HepG2 (cell line): ENCODE data around the gene HMGB3. TPM values are rescaled to one million over a fixed set of nuclear protein-coding genes. Genes with fewer than 3 reads are reported as not detected.

Experiments used
- ATAC-seq: fragments of 200-7000 bp; cut with Tn5 transposase; 3 replicates; pipeline ENCODE4 v1.9.1; 2020; ENCODE audit warnings: mild to moderate bottlenecking, moderate library complexity
- BruUV-seq: library from RNA; stranded (reverse); fragments of 400-500 nt; replicated peaks from 2 replicates; lab custom pipeline; 2021; lab: Mats Ljungman, UMichigan
- CTCF ChIA-PET: fragments of 300-600 bp; formaldehyde crosslinking; extraction: SDS; loops from one replicate; lab custom pipeline; 2021; ENCODE audit warnings: low total read pairs, inconsistent platforms, low intra/inter-chr PET ratio; lab: Yijun Ruan, JAX
- POLR2A ChIA-PET: fragments of 350-600 bp; sonication (Branson Sonifier 250); formaldehyde crosslinking; loops from one replicate; lab custom pipeline; 2020; ENCODE audit warnings: antibody characterized with exemption, inconsistent platforms; lab: Yijun Ruan, JAX
- DNase-seq: peaks from one replicate; pipeline ENCODE4 v3.0.0-alpha.2; 2015; ENCODE audit warnings: low spot score
- FAIRE-seq: peaks from 3 replicates; lab custom pipeline; 2011; peaks lifted over from hg19 to GRCh38; lab: Jason Lieb, UNC
- H2AFZ ChIP-seq: one replicate; pipeline ENCODE4 v1.6.1; 2011; ENCODE audit warnings: low read length, inconsistent platforms
- H3K27ac ChIP-seq: fragments of 300-600 bp; 3 replicates; pipeline ENCODE4 v1.8.0; 2011; ENCODE audit warnings: mixed run types, mild to moderate bottlenecking, mixed read lengths, low read length, inconsistent platforms; ENCODE audit not compliant: insufficient read depth; ENCODE audit errors: extremely low read length
- H3K27me3 ChIP-seq, 2 experiments: fragments of 200-600 bp in 1 of 2; 2 replicates in 1 of 2; 3 replicates in 1 of 2; pipeline versions ENCODE4 v1.6.0 to v1.8.0; 2011; ENCODE audit warnings: low read length in 2 of 2, mild to moderate bottlenecking in 2 of 2, moderate library complexity in 2 of 2, inconsistent platforms in 1 of 2; ENCODE audit not compliant: insufficient read depth in 2 of 2, control insufficient read depth in 1 of 2
- H3K36me3 ChIP-seq, 2 experiments: fragments of 200-600 bp in 1 of 2; replicated peaks in 1 of 2; 2 replicates in 1 of 2; 3 replicates in 1 of 2; pipeline versions ENCODE4 v1.5.1 to v1.8.0; 2011; ENCODE audit warnings: low read length in 2 of 2, inconsistent platforms in 1 of 2; ENCODE audit not compliant: insufficient read depth in 2 of 2, control insufficient read depth in 1 of 2
- H3K4me1 ChIP-seq: 2 replicates; pipeline ENCODE4 v1.5.1; 2012; ENCODE audit warnings: low read length, inconsistent platforms; ENCODE audit not compliant: insufficient read depth
- H3K4me2 ChIP-seq: 2 replicates; pipeline ENCODE4 v1.6.0; 2011; ENCODE audit warnings: low read depth, low read length, inconsistent platforms
- H3K4me3 ChIP-seq, 3 experiments: fragments of 200-600 bp in 1 of 3; sonication (generic), shearing (Covaris generic) in 1 of 3; replicated peaks in 1 of 3; 2 replicates each; pipeline ENCODE4 v1.5.1; 2011 to 2016; ENCODE audit warnings: low read length in 3 of 3, inconsistent platforms in 2 of 3, low read depth in 2 of 3, mild to moderate bottlenecking in 2 of 3, control low read depth in 1 of 3, mixed read lengths in 1 of 3; ENCODE audit not compliant: insufficient read depth in 1 of 3
- H3K79me2 ChIP-seq: one replicate; pipeline ENCODE4 v1.6.1; 2011; ENCODE audit warnings: low read length, inconsistent platforms; ENCODE audit not compliant: insufficient read depth
- H3K9ac ChIP-seq: 2 replicates; pipeline ENCODE4 v1.6.0; 2011; ENCODE audit warnings: mild to moderate bottlenecking, low read depth, low read length, inconsistent platforms; ENCODE audit not compliant: insufficient read depth
- H3K9me3 ChIP-seq: 2 replicates; pipeline ENCODE4 v1.5.1; 2012; ENCODE audit warnings: mild to moderate bottlenecking, low read length
- H4K20me1 ChIP-seq: 2 replicates; pipeline ENCODE4 v1.6.0; 2011; ENCODE audit warnings: inconsistent platforms, mild to moderate bottlenecking, low read length, moderate library complexity; ENCODE audit not compliant: insufficient read depth
- CREM ChIP-seq, 2 experiments: sonication (generic) in 1 of 2; formaldehyde crosslinking in 1 of 2; IDR thresholded peaks; 2 replicates each; pipeline versions ENCODE4 v1.4.0 to v1.6.1; 2016 to 2020; ENCODE audit warnings: antibody characterized with exemption in 1 of 2, mild to moderate bottlenecking in 1 of 2, missing genetic modification reagents in 1 of 2
- GABPB1 ChIP-seq: IDR thresholded peaks from 2 replicates; pipeline ENCODE4 v1.6.1; 2016; ENCODE audit warnings: mild to moderate bottlenecking, missing genetic modification reagents, moderate library complexity, missing compliant biosample characterization
- PRDM15 ChIP-seq: sonication (generic); formaldehyde crosslinking; IDR thresholded peaks from 2 replicates; pipeline ENCODE4 v1.4.0; 2020; ENCODE audit warnings: missing genetic modification reagents
- SKIL ChIP-seq: sonication (generic); formaldehyde crosslinking; IDR thresholded peaks from 2 replicates; pipeline ENCODE4 v1.8.0; 2022; ENCODE audit warnings: missing genetic modification reagents, mild to moderate bottlenecking, moderate library complexity, borderline replicate concordance
- ZNF383 ChIP-seq: sonication (generic); formaldehyde crosslinking; IDR thresholded peaks from 2 replicates; pipeline ENCODE4 v1.4.0; 2020; ENCODE audit warnings: missing genetic modification reagents, mild to moderate bottlenecking, borderline replicate concordance
- WGBS: methylation state at CpG from one replicate; pipeline ENCODE4 v1.1.6; 2017; ENCODE audit warnings: low lambda C conversion rate; 5-methylcytosine and 5-hydroxymethylcytosine counted together
- in situ Hi-C: cut with HindIII; loops from 2 replicates; pipeline ENCODE4 v1.10.0; 2017; ENCODE audit warnings: low pct_unique_long_range_greater_than_20kb; ENCODE audit not compliant: extremely low pct_ligation_motif_present
- intact Hi-C: fragments of 100-400 bp; cut with micrococcal nuclease; formaldehyde crosslinking; loops from one replicate; pipeline ENCODE4 v1.10.0; 2022; ENCODE audit not compliant: unreplicated experiment
- polyA plus RNA-seq, 8 experiments: library from polyadenylated mRNA; depleted of rRNA in 3 of 8; stranded (reverse) in 7 of 8; unstranded in 1 of 8; fragments of >200 nt; fragmentation: Illumina TruSeq in 4 of 8; extraction: Trizol in 4 of 8; gene quantifications; 2 replicates each; pipeline versions ENCODE4 v1.2.1 to v1.2.3, GENCODE V29; 2011 to 2016; ENCODE audit warnings: low read depth in 4 of 8, missing spikeins in 1 of 8, mixed read lengths in 1 of 8; ENCODE audit not compliant: insufficient read depth in 1 of 8
- total RNA-seq, 5 experiments: library from RNA; depleted of rRNA; stranded (reverse); fragments of >200 nt; fragmentation: Illumina TruSeq; extraction: Trizol; gene quantifications; 2 replicates each; pipeline ENCODE4 v1.2.3, GENCODE V29; 2016; ENCODE audit warnings: low read depth in 1 of 5
- TF ChIP-seq, protein P1 (sequence below): sonication (generic); formaldehyde crosslinking; conservative IDR thresholded peaks from 2 replicates; pipeline ENCODE4 v1.4.0; 2020; ENCODE audit warnings: mild to moderate bottlenecking, missing genetic modification reagents, moderate library complexity

The HMGB3 gene
- total and polyA plus RNA-seq, 2 of the 13 experiments (the other 11 are each of a cell fraction or from before 2014, with no cell fraction given): 8.5 to 87.1 TPM

- ATAC-seq: no peak
- Histone ChIP-seq H3K9ac (no peak overlapping the region), H3K4me1 (no peaks in the 10 kb centered on the region), H2AFZ (no peak overlapping the region), H3K9me3 (no peaks in the 10 kb centered on the region), H3K36me3 (no peaks in the 10 kb centered on the region), H3K27me3 (no peaks in the 10 kb centered on the region; a peak in 2 of 5 replicates), H3K4me2 (no peak overlapping the region), H3K27ac (no peak overlapping the region), H3K79me2 (no peaks in the 10 kb centered on the region), H4K20me1 (no peaks in the 10 kb centered on the region), H3K4me3 (no peak overlapping the region)
- intact Hi-C loops (no loop called here), in situ Hi-C loops (no loop called here)
- TF ChIP-seq ZNF383 (CRISPR knock-in tag) (no peak), SKIL (no peak), PRDM15 (no peak), GABPB1 (CRISPR knock-in tag) (no peak), CREM (IDR thresholded peaks at IDR 0.05) (no peak), CREM (CRISPR knock-in tag; IDR thresholded peaks at IDR 0.05) (no peak)
- TF ChIP-seq, protein P1, sequence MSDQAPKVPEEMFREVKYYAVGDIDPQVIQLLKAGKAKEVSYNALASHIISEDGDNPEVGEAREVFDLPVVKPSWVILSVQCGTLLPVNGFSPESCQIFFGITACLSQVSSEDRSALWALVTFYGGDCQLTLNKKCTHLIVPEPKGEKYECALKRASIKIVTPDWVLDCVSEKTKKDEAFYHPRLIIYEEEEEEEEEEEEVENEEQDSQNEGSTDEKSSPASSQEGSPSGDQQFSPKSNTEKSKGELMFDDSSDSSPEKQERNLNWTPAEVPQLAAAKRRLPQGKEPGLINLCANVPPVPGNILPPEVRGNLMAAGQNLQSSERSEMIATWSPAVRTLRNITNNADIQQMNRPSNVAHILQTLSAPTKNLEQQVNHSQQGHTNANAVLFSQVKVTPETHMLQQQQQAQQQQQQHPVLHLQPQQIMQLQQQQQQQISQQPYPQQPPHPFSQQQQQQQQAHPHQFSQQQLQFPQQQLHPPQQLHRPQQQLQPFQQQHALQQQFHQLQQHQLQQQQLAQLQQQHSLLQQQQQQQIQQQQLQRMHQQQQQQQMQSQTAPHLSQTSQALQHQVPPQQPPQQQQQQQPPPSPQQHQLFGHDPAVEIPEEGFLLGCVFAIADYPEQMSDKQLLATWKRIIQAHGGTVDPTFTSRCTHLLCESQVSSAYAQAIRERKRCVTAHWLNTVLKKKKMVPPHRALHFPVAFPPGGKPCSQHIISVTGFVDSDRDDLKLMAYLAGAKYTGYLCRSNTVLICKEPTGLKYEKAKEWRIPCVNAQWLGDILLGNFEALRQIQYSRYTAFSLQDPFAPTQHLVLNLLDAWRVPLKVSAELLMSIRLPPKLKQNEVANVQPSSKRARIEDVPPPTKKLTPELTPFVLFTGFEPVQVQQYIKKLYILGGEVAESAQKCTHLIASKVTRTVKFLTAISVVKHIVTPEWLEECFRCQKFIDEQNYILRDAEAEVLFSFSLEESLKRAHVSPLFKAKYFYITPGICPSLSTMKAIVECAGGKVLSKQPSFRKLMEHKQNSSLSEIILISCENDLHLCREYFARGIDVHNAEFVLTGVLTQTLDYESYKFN (CRISPR knock-in tag): no peak
- FAIRE-seq: no peak
- DNase-seq: no peak
- POLR2A ChIA-PET: no interaction called here
- WGBS: 0% methylated on average over 1 of the region's 5 CpGs
- BruUV-seq: no TSS peak
- CTCF ChIA-PET: no interaction called here
These were observed 48.7 kb upstream of the HMGB3 start for GRCh38 chrX:150934453-150934852.
